ENCODE data around the gene HEMK1.

DNA sequence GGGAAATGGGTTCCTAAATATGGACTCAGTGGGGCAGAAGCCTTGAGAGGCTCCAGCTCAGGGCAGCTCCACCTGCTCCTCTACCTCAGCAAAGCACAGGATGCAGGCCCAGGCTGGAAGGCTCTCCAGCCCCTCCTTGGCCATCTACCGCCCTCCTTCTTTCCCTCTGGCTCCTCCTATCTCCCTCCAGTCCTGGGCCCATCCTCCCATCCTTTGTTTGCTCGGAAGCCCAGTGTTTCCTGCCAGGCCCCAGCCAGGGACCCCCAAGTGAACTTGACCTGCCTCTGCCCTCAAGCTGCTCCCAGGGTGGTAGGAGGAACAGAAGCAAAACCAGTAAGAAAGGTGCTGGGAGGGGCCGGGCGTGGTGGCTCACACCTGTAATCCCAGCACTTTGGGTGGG, 67.7 kb downstream of the HEMK1 start:
- TF ChIP-seq CTCF (IDR thresholded peaks at IDR 0.05; ENCODE audit: low read length) (no peak), EZH2 (IDR thresholded peaks at IDR 0.05; ENCODE audit: borderline replicate concordance, low read length) (no peak)

All from OCI-LY1 (cell line).